GM12891 (cell line): ENCODE results near the gene PELI1.

Experiments used
- DNase-seq: peaks from one replicate; pipeline ENCODE4 v3.0.0; 2011; ENCODE audit warnings: low spot score; ENCODE audit not compliant: insufficient read length
- FAIRE-seq: peaks from 2 replicates; lab custom pipeline; 2011; peaks lifted over from hg19 to GRCh38; lab: Jason Lieb, UNC
- PAX5 ChIP-seq: IDR thresholded peaks from 2 replicates; pipeline ENCODE4 v1.6.1; 2011; ENCODE audit warnings: low read length, moderate library complexity, mild to moderate bottlenecking; ENCODE audit not compliant: insufficient read depth, severe bottlenecking
- POLR2A ChIP-seq: IDR thresholded peaks from 2 replicates; pipeline ENCODE4 v1.6.1; 2011; ENCODE audit warnings: low read depth, low read length, control low read depth
- POLR2AphosphoS5 ChIP-seq: IDR thresholded peaks from 2 replicates; pipeline ENCODE4 v1.6.1; 2011; ENCODE audit warnings: low read depth, low read length, control low read depth
- POU2F2 ChIP-seq: IDR thresholded peaks from 2 replicates; pipeline ENCODE4 v1.6.1; 2011; ENCODE audit warnings: low read depth, mild to moderate bottlenecking, control low read depth, low read length, moderate library complexity
- SPI1 ChIP-seq: IDR thresholded peaks from 2 replicates; pipeline ENCODE4 v1.6.1; 2011; ENCODE audit warnings: low read depth, low read length, control low read depth
- TAF1 ChIP-seq: IDR thresholded peaks from 2 replicates; pipeline ENCODE4 v1.6.1; 2011; ENCODE audit warnings: low read depth, low read length, control low read depth

The PELI1 gene

GRCh38 chr2:64175419-64176197 is 31.4 kb upstream of the PELI1 start:
- DNase-seq (no peak), FAIRE-seq (no peak)
- TF ChIP-seq POLR2AphosphoS5: no peak

GRCh38 chr2:64173156-64174135 is 29.2 kb upstream of the PELI1 start:
- FAIRE-seq (peak; percentile 89), DNase-seq (no peak)
- TF ChIP-seq TAF1: no peak
- peak; percentile 51; the same call in 1 of the 2 replicates for TF ChIP-seq POU2F2

GRCh38 chr2:64168756-64169155 is 24.5 kb upstream of the PELI1 start:
- TF ChIP-seq SPI1 (no peak), TAF1 (no peak), POLR2A (no peak), POLR2AphosphoS5 (no peak), PAX5 (no peak), POU2F2 (no peak)
- DNase-seq (no peak), FAIRE-seq (peak; percentile 55)

DNA sequence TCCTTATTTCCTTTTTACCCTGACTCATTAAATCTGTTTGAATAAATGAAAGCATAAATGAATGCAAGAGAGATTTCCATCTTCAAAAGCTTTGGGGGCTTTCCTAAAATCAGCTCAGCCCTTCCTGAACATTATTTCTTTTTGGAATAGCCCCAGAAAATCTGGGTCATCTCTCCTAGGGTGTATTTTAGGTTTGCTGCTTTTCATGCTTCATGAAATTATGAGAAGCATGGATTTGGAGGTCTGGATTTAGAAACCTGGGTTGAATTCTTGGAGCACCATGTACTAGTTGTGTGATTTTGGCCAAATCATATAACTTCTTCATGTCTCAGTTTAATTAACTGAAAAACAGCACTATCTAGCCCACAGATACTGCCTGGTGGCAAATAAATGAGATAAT is 24.0 kb upstream of the PELI1 start:
- FAIRE-seq (no peak), DNase-seq (no peak)
- TF ChIP-seq TAF1 (no peak), POLR2A (no peak), PAX5 (no peak), POLR2AphosphoS5 (no peak), SPI1 (no peak), POU2F2 (no peak)

DNA sequence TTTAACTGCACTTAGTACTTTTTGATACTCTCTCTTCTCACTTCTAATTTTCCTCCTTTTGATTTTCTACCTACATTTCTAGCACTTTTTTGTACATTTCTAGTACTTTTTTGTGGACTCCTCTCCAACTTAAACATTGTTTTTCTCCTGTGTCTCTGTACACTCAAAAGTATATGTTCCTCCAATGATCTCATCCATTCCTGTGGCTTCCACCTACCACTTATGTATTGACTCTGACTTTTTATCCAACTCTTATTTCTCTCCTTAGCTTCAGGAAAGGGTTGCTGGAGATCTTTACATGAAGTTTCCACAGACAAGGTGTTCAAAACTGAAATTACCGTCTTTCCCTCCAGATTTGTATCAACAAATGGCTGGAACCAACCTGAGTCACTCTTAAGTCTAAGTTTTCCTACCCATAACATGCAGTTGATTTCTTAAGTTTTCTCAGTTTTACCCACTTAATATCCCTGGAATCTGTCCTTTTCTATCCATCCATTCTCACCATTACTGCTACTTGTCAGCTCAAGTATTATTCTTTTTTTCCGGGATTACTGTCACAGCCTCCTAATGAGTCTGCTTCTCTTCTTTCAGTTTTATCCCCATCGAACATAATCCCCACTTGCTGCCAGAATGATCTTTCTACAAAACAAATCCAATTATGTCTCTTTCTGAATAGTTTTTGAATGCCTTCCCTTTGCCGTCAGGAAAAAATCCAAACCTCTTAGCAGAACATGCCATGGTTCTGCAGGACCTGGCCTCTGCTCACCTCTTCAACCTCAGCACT is 22.6 kb upstream of the PELI1 start:
- no peak for TF ChIP-seq POLR2A
- TF ChIP-seq POU2F2: no peak
- no peak for TF ChIP-seq POLR2AphosphoS5
- no peak for TF ChIP-seq SPI1
- no peak for TF ChIP-seq TAF1
- no peak for TF ChIP-seq PAX5
- peak; percentile 5 for FAIRE-seq
- no peak for DNase-seq

- FAIRE-seq (peak; percentile 57), DNase-seq (no peak)
- no peak for TF ChIP-seq PAX5
- TF ChIP-seq POLR2AphosphoS5: no peak
- no peak for TF ChIP-seq POLR2A
- TF ChIP-seq SPI1: no peak
- no peak for TF ChIP-seq TAF1
- TF ChIP-seq POU2F2: no peak
Measured at GRCh38 chr2:64166212-64166611, 22.0 kb upstream of the PELI1 start.

GRCh38 chr2:64165706-64166105 is 21.5 kb upstream of the PELI1 start:
- DNase-seq (no peak), FAIRE-seq (peak; percentile 38)
- TF ChIP-seq PAX5 (no peak), POLR2AphosphoS5 (no peak), POU2F2 (no peak), SPI1 (no peak), POLR2A (no peak), TAF1 (no peak)

DNA sequence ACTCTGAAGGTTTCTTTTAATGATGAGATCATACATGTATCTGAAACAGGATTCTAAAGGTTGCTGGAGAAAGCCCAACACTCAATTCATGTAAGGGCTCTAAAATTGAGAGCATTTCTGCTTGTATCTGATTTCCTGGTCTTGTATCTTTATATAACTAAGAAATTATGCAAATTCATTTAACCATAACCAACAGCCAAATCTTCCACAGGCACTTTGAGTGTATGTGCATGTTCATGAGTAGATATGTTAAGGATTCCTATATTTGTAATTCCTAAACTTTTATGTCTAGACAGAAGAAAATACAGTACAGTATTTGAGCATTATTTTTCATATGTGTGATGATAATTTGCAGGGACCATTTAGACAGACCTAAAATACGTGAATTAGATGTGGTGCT is 20.4 kb upstream of the PELI1 start:
- FAIRE-seq: no peak
- no peak for DNase-seq
- TF ChIP-seq POU2F2: no peak
- TF ChIP-seq POLR2AphosphoS5: no peak
- no peak for TF ChIP-seq PAX5
- TF ChIP-seq TAF1: no peak
- no peak for TF ChIP-seq POLR2A
- no peak for TF ChIP-seq SPI1

DNA sequence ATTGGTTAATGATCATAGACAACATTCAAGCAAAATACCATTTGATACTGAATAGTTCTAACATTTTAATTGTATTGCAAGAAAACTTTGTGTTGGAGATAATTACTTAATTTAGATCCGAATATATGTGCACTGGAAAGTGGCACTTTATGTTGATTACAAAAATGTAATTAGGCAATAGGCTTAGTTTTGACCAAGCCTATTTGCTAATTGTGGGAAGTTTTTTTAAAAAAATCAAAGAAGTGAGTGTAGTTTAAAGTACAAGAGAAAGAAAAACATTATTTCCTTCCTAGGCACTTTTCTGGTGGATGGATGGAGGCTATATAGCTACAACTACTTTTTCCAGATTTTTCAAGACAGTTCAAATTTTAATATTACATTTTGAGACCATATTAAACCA is 18.3 kb upstream of the PELI1 start:
- DNase-seq (no peak), FAIRE-seq (no peak)
- no peak for TF ChIP-seq POLR2AphosphoS5
- no peak for TF ChIP-seq PAX5
- TF ChIP-seq POLR2A: no peak
- no peak for TF ChIP-seq POU2F2
